ENCODE measurements around the gene TNXB. TPM values are rescaled to one million over a fixed set of nuclear protein-coding genes. Genes with fewer than 3 reads are reported as not detected.

The TNXB gene
- total and polyA plus RNA-seq, 3 experiments from 2014 or later = 2.5 to 4.9 TPM; not detected in 1

DNA sequence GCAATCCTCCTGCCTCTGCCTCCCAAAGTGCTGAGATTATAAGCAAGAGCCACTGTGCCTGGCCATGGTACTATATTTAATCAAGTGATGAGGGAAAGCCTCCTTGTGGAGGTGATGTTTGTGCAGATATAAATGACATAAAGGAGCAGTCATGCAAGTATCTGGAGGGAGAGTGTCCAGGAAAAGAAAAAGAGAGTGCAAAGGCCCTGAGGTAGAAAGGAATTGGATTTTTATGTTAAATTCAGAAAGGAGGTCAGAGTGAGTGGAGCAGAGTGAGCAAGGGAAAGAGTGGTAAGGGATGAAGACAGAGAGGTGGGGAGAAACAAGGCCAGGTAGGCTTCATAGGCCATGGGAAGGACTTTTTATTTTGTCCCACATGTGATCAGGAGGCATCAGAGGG lies 28.3 kb upstream of the TNXB start:
- CTCF ChIA-PET = no interaction called here
- Histone ChIP-seq H3K27me3 (ENCODE audit: insufficient read depth, low read length, poor library complexity, severe bottlenecking) (no peaks in the 10 kb centered on the region), H3K27ac (ENCODE audit: low read depth, low read length) (no peak overlapping the region), H3K9me3 (ENCODE audit: low read length) (no peaks in the 10 kb centered on the region), H3K36me3 (ENCODE audit: insufficient read depth, low read length) (no peaks in the 10 kb centered on the region), H3K4me3 (ENCODE audit: low read length) (no peak overlapping the region), H3K4me1 (ENCODE audit: insufficient read depth, low read length) (no peaks in the 10 kb centered on the region)
- no peak for DNase-seq
- Mint-ChIP-seq H3K27me3 (peaks cover 15 to 17% of the 10 kb centered on the region in 2 donors), H3K36me3 (no peaks in the 10 kb centered on the region), H3K4me3 (no peak overlapping the region), H3K27ac (no peak overlapping the region), H3K9me3 (no peaks in the 10 kb centered on the region), H3K4me1 (no peaks in the 10 kb centered on the region)
- POLR2A ChIA-PET = no interaction called here

GRCh38 chr6:32133786-32134185 lies 24.6 kb upstream of the TNXB start:
- Histone ChIP-seq H3K27me3 (ENCODE audit: insufficient read depth, low read length, poor library complexity, severe bottlenecking) (no peaks in the 10 kb centered on the region), H3K4me1 (ENCODE audit: insufficient read depth, low read length) (peaks cover 11% of the 10 kb centered on the region), H3K9me3 (ENCODE audit: low read length) (no peaks in the 10 kb centered on the region), H3K36me3 (ENCODE audit: insufficient read depth, low read length) (no peaks in the 10 kb centered on the region), H3K27ac (ENCODE audit: low read depth, low read length) (no peak overlapping the region), H3K4me3 (ENCODE audit: low read length) (no peak overlapping the region)
- Mint-ChIP-seq H3K27me3 (peaks cover 4 to 11% of the 10 kb centered on the region in 2 donors), H3K9me3 (no peaks in the 10 kb centered on the region), H3K4me1 (peaks cover 15 to 17% (median 16%) of the 10 kb centered on the region in 3 donors), H3K36me3 (peaks cover 0 to 4% (median 3%) of the 10 kb centered on the region in 3 donors), H3K27ac (peak overlapping the region in 1 of 8 donors; percentile 6), H3K4me3 (no peak overlapping the region)
- DNase-seq = no peak
- POLR2A ChIA-PET = no interaction called here
- CTCF ChIA-PET = no interaction called here

- Mint-ChIP-seq H3K4me3 (peak overlapping the region in 4 of 7 donors; percentile 1 to 68 (median 24)), H3K36me3 (peaks cover 0 to 14% (median 3%) of the 10 kb centered on the region in 3 donors), H3K9me3 (no peaks in the 10 kb centered on the region), H3K27me3 (peaks cover 5 to 11% of the 10 kb centered on the region in 2 donors), H3K27ac (no peak overlapping the region), H3K4me1 (peaks cover 30 to 33% (median 31%) of the 10 kb centered on the region in 3 donors)
- H3K4me1 ChIP-seq (ENCODE audit: insufficient read depth, low read length) = peaks cover 22% of the 10 kb centered on the region
- no peaks in the 10 kb centered on the region for H3K9me3 ChIP-seq (ENCODE audit: low read length)
- H3K4me3 ChIP-seq (ENCODE audit: low read length) = no peak overlapping the region
- peaks cover 2% of the 10 kb centered on the region for H3K36me3 ChIP-seq (ENCODE audit: insufficient read depth, low read length)
- ChIA-PET POLR2A (interaction anchor here (0.6 kb wide), 1 partner anchor 11 kb away, joined by 6 read pairs; no protein-coding TSS in a partner anchor), CTCF (no interaction called here)
- H3K27me3 ChIP-seq (ENCODE audit: insufficient read depth, low read length, poor library complexity, severe bottlenecking) = no peaks in the 10 kb centered on the region
- H3K27ac ChIP-seq (ENCODE audit: low read depth, low read length) = no peak overlapping the region
- DNase-seq = no peak
These were observed 23.0 kb upstream of the TNXB start for GRCh38 chr6:32132110-32132509.

DNA sequence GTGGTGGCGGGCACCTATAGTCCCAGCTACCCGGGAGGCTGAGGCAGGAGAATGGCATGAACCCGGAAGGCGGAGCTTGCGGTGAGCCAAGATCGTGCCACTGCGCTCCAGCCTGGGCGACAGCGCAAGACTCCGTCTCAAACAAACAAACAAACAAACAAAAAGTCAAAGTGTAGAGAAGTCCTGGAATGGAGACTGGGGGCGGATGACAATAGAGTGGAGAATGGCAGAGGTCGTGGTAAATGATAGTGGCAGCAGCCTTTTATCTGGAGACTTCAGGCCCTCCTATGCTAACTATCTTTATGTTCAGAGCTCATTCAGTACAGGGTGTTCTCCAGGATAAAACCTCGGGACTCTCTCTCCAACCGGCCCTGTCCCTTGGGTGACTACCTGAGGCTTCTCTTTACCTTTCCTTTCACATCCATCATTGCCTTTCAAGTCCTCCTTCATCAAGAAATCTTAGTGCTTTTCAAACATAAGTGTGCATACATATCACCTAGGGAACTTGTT lies 22.4 kb upstream of the TNXB start:
- peaks cover 5% of the 10 kb centered on the region for H3K36me3 ChIP-seq (ENCODE audit: insufficient read depth, low read length)
- Mint-ChIP-seq H3K36me3 (peaks cover 0 to 20% (median 3%) of the 10 kb centered on the region in 3 donors), H3K4me1 (peaks cover 36 to 39% (median 37%) of the 10 kb centered on the region in 3 donors), H3K27ac (peak overlapping the region in 1 of 8 donors; percentile 47), H3K9me3 (no peaks in the 10 kb centered on the region), H3K4me3 (peak overlapping the region in 6 of 7 donors; percentile 28 to 74 (median 56)), H3K27me3 (peaks cover 6 to 11% of the 10 kb centered on the region in 2 donors)
- ChIA-PET CTCF (interaction anchor here (3.1 kb wide), 1 partner anchor 64 kb away, joined by 18 read pairs; no protein-coding TSS in a partner anchor), POLR2A (interaction anchor here (0.6 kb wide), 1 partner anchor 12 kb away, joined by 6 read pairs; no protein-coding TSS in a partner anchor)
- H3K4me1 ChIP-seq (ENCODE audit: insufficient read depth, low read length) = peaks cover 28% of the 10 kb centered on the region
- no peak overlapping the region for H3K4me3 ChIP-seq (ENCODE audit: low read length)
- H3K27ac ChIP-seq (ENCODE audit: low read depth, low read length) = peak overlapping the region; percentile 17
- no peaks in the 10 kb centered on the region for H3K27me3 ChIP-seq (ENCODE audit: insufficient read depth, low read length, poor library complexity, severe bottlenecking)
- no peak for DNase-seq
- H3K9me3 ChIP-seq (ENCODE audit: low read length) = no peaks in the 10 kb centered on the region

GRCh38 chr6:32129297-32130088 lies 20.4 kb upstream of the TNXB start:
- POLR2A ChIA-PET = interaction anchor here (0.6 to 3.6 kb wide), 6 partner anchors 15 to 843 kb away, joined by 3 to 34 read pairs (median 3); a partner anchor contains a TSS
- CTCF ChIA-PET = interaction anchor here (0.8 to 3.1 kb wide), 7 partner anchors 9 to 267 kb away, joined by 3 to 18 read pairs (median 3); partner anchors contain the start of genes NEU1 and PRRT1
- Mint-ChIP-seq H3K4me1 (peaks cover 42 to 50% (median 47%) of the 10 kb centered on the region in 3 donors), H3K36me3 (peaks cover 3 to 33% (median 3%) of the 10 kb centered on the region in 3 donors), H3K9me3 (no peaks in the 10 kb centered on the region), H3K4me3 (peak overlapping the region; percentile 86 to 97 (median 93)), H3K27ac (peak overlapping the region; percentile 85 to 97 (median 95)), H3K27me3 (peaks cover 6 to 7% of the 10 kb centered on the region in 2 donors)
- Histone ChIP-seq H3K9me3 (ENCODE audit: low read length) (no peaks in the 10 kb centered on the region), H3K27ac (ENCODE audit: low read depth, low read length) (peak overlapping the region; percentile 84), H3K4me3 (ENCODE audit: low read length) (peak overlapping the region; percentile 97), H3K27me3 (ENCODE audit: insufficient read depth, low read length, poor library complexity, severe bottlenecking) (no peaks in the 10 kb centered on the region), H3K4me1 (ENCODE audit: insufficient read depth, low read length) (peaks cover 30% of the 10 kb centered on the region), H3K36me3 (ENCODE audit: insufficient read depth, low read length) (peaks cover 17% of the 10 kb centered on the region)
- no peak for DNase-seq

DNA sequence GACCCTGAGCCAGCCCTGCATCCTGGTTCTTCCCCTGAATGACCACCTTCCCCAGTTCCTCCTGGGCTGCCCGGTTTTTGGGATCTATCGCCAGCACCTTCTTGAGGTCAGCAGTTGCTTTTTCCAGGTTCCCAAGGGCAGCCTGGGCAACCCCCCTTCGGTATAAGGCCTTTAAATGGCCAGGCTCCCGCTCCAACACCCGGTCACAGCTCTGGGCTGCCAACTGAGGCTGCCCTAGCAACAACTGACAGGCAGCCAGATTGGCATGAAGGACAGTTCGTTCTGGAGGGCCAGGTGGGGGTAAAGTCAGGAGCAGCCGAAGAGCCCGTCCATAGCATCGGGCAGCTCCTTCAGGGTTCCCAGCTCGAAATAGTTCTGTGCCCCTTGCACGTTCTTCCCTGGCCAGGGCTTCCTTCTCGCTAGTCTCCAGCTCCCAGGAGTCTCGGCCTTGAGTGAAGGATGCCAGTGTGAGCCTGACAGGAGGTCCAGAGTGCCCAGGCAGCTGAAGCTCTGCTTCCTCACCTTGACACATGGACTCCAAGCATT lies 19.7 kb upstream of the TNXB start:
- H3K4me3 Mint-ChIP-seq = peak overlapping the region; percentile 95 to 100 (median 99)
- peak overlapping the region; percentile 97 for H3K4me3 ChIP-seq (ENCODE audit: low read length)
- CTCF ChIA-PET = interaction anchor here (0.8 to 3.1 kb wide), 7 partner anchors 8 to 66 kb away, joined by 3 to 18 read pairs (median 4); partner anchors contain the start of gene PRRT1
- no peaks in the 10 kb centered on the region for H3K9me3 Mint-ChIP-seq
- peaks cover 3 to 40% (median 7%) of the 10 kb centered on the region in 3 donors for H3K36me3 Mint-ChIP-seq
- no peak for DNase-seq
- peak overlapping the region; percentile 85 to 99 (median 98) for H3K27ac Mint-ChIP-seq
- POLR2A ChIA-PET = interaction anchor here (0.7 to 3.6 kb wide), 4 partner anchors 62 to 843 kb away, joined by 3 to 34 read pairs (median 6); partner anchors contain the start of gene PBX2
- peaks cover 30% of the 10 kb centered on the region for H3K4me1 ChIP-seq (ENCODE audit: insufficient read depth, low read length)
- H3K27me3 Mint-ChIP-seq = peaks cover 5% of the 10 kb centered on the region in 2 donors
- H3K9me3 ChIP-seq (ENCODE audit: low read length) = no peaks in the 10 kb centered on the region
- H3K27ac ChIP-seq (ENCODE audit: low read depth, low read length) = peak overlapping the region; percentile 84
- no peaks in the 10 kb centered on the region for H3K27me3 ChIP-seq (ENCODE audit: insufficient read depth, low read length, poor library complexity, severe bottlenecking)
- peaks cover 47 to 56% (median 53%) of the 10 kb centered on the region in 3 donors for H3K4me1 Mint-ChIP-seq
- H3K36me3 ChIP-seq (ENCODE audit: insufficient read depth, low read length) = peaks cover 24% of the 10 kb centered on the region

- Histone ChIP-seq H3K27ac (ENCODE audit: low read depth, low read length) (peak within 1 kb of the TSS; percentile 95), H3K4me3 (ENCODE audit: low read length) (peak within 1 kb of the TSS; percentile 97), H3K4me1 (ENCODE audit: insufficient read depth, low read length) (peaks cover 30% of the 10 kb centered on the region), H3K9me3 (ENCODE audit: low read length) (no peaks in the 10 kb centered on the region), H3K36me3 (ENCODE audit: insufficient read depth, low read length) (peaks cover 26% of the 10 kb centered on the region), H3K27me3 (ENCODE audit: insufficient read depth, low read length, poor library complexity, severe bottlenecking) (no peaks in the 10 kb centered on the region)
- Mint-ChIP-seq H3K4me3 (peak within 1 kb of the TSS; percentile 95 to 100 (median 99)), H3K27ac (peak within 1 kb of the TSS; percentile 85 to 99 (median 98)), H3K36me3 (peaks cover 3 to 48% (median 9%) of the 10 kb centered on the region in 3 donors), H3K4me1 (peaks cover 48 to 63% (median 59%) of the 10 kb centered on the region in 3 donors), H3K27me3 (peaks cover 2 to 4% of the 10 kb centered on the region in 2 donors), H3K9me3 (no peaks in the 10 kb centered on the region)
- DNase-seq = peak; percentile 95 to 99 (median 96)
- POLR2A ChIA-PET = interaction anchor here (0.9 to 3.6 kb wide), 6 partner anchors 14 to 891 kb away, joined by 3 to 34 read pairs (median 4); partner anchors contain the start of gene PBX2
- CTCF ChIA-PET = interaction anchor here (1.1 to 3.1 kb wide), 4 partner anchors 9 to 68 kb away, joined by 5 to 18 read pairs (median 8); no protein-coding TSS in a partner anchor
These were observed 18.8 kb upstream of the TNXB start, which contains the start of gene ATF6B for GRCh38 chr6:32127717-32128592. ATF6B (minus strand) TSS chr6:32128246; CDS start chr6:32128207, 39 bp downstream.

All from CD8-positive, alpha-beta memory T cell (primary cell).